RWPE2 (cell line): ENCODE measurements around the gene SIKE1.

Experiments
- ATAC-seq: fragments of 200-7000 bp; cut with Tn5 transposase; 3 replicates; pipeline ENCODE4 v1.9.1; 2021; ENCODE audit warnings: low read depth
- DNase-seq: peaks from one replicate; pipeline ENCODE4 v3.0.0-alpha.2; 2020; ENCODE audit warnings: low spot score
- H3K27ac ChIP-seq: fragments of 450-650 bp; 2 replicates; pipeline ENCODE4 v1.5.1; 2017; ENCODE audit warnings: mild to moderate bottlenecking; ENCODE audit not compliant: poor library complexity, severe bottlenecking
- H3K27me3 ChIP-seq: fragments of 250-450 bp; sonication (Bioruptor Pico); 2 replicates; pipeline ENCODE4 v1.5.1; 2021; ENCODE audit warnings: mild to moderate bottlenecking, moderate library complexity; ENCODE audit not compliant: insufficient read depth, poor library complexity, severe bottlenecking
- H3K36me3 ChIP-seq: fragments of 250-450 bp; sonication (Bioruptor Pico); 2 replicates; pipeline ENCODE4 v1.5.1; 2020; ENCODE audit warnings: low read depth, mild to moderate bottlenecking, moderate library complexity
- H3K4me1 ChIP-seq: fragments of 250-450 bp; sonication (Bioruptor Pico); 2 replicates; pipeline ENCODE4 v1.5.1; 2021; ENCODE audit warnings: mild to moderate bottlenecking, moderate library complexity; ENCODE audit not compliant: insufficient read depth, poor library complexity, severe bottlenecking
- H3K4me3 ChIP-seq: fragments of 250-450 bp; sonication (Bioruptor Pico); 2 replicates; pipeline ENCODE4 v1.5.1; 2021; ENCODE audit warnings: mild to moderate bottlenecking, moderate library complexity; ENCODE audit not compliant: severe bottlenecking
- H3K9me3 ChIP-seq: fragments of 250-450 bp; sonication (Bioruptor Pico); 2 replicates; pipeline ENCODE4 v1.5.1; 2021; ENCODE audit warnings: mild to moderate bottlenecking, moderate library complexity; ENCODE audit not compliant: severe bottlenecking
- TF ChIP-seq, protein P1 (sequence below): fragments of 450-650 bp; IDR thresholded peaks from one replicate; pipeline ENCODE4 v1.5.1; 2017; ENCODE audit warnings: mild to moderate bottlenecking, moderate library complexity; ENCODE audit not compliant: poor library complexity, severe bottlenecking

The SIKE1 gene

DNA sequence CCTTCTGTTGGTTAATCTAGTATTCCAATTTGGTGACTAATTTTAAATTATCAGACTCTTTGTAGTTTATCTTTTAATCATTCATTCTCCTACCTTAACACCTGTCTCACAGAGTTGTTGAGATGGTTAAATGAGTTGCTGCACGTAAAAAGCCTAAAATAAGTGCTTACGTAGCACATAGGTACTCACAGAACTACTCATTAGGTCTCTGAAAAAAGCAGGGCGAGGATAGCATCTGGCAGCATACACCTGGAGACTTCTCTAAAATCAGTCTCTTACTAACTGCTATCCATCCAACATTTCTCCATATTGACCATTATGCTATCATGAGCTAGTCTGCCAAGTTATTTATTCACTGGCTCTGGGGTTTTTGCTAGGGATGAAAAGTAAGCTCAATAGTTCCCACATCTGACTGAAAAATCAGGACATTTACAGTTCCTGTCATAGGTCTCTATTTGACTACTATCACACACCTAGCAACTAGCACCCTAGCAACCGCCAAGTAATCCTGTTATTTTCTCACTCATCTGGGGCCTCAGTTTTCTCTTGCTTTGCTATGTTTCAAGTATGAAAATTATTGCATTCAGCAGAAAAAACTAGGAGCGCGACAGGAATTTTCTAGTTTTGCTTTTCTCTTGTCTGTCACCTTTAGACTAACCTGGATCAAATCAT lies 33.9 kb downstream of the SIKE1 start:
- no peak for ATAC-seq
- no peak overlapping the region for H3K4me3 ChIP-seq
- no peak overlapping the region for H3K27ac ChIP-seq
- H3K36me3 ChIP-seq, result peaks cover 97% of the 10 kb centered on the region
- no peaks in the 10 kb centered on the region for H3K27me3 ChIP-seq
- peaks cover 8% of the 10 kb centered on the region for H3K4me1 ChIP-seq
- DNase-seq, result no peak
- no peaks in the 10 kb centered on the region for H3K9me3 ChIP-seq
- TF ChIP-seq, protein P1, sequence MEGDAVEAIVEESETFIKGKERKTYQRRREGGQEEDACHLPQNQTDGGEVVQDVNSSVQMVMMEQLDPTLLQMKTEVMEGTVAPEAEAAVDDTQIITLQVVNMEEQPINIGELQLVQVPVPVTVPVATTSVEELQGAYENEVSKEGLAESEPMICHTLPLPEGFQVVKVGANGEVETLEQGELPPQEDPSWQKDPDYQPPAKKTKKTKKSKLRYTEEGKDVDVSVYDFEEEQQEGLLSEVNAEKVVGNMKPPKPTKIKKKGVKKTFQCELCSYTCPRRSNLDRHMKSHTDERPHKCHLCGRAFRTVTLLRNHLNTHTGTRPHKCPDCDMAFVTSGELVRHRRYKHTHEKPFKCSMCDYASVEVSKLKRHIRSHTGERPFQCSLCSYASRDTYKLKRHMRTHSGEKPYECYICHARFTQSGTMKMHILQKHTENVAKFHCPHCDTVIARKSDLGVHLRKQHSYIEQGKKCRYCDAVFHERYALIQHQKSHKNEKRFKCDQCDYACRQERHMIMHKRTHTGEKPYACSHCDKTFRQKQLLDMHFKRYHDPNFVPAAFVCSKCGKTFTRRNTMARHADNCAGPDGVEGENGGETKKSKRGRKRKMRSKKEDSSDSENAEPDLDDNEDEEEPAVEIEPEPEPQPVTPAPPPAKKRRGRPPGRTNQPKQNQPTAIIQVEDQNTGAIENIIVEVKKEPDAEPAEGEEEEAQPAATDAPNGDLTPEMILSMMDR, result no peak

DNA sequence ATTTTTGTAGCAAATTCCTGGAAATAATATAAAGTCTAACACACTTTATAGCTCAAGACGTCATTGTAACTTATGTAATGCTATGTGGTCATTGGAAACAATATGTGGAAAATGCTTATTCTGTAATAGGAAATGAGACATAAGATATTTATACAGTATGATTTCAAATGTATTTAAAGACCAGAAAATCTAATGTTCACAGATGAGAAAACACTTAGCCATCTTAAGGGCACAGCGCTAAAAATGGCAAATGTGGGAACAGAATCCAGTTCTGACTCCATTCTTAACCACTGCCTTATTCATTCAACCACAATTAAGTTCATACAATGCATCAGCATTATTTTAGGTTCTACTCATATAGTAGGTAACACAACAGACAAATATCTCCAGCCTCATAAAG lies 35.2 kb downstream of the SIKE1 start:
- Histone ChIP-seq H3K4me1 (no peaks in the 10 kb centered on the region), H3K36me3 (peaks cover 100% of the 10 kb centered on the region), H3K27me3 (no peaks in the 10 kb centered on the region), H3K4me3 (no peak overlapping the region), H3K9me3 (no peaks in the 10 kb centered on the region), H3K27ac (no peak overlapping the region)
- no peak for ATAC-seq
- TF ChIP-seq, protein P1, result no peak
- no peak for DNase-seq

DNA sequence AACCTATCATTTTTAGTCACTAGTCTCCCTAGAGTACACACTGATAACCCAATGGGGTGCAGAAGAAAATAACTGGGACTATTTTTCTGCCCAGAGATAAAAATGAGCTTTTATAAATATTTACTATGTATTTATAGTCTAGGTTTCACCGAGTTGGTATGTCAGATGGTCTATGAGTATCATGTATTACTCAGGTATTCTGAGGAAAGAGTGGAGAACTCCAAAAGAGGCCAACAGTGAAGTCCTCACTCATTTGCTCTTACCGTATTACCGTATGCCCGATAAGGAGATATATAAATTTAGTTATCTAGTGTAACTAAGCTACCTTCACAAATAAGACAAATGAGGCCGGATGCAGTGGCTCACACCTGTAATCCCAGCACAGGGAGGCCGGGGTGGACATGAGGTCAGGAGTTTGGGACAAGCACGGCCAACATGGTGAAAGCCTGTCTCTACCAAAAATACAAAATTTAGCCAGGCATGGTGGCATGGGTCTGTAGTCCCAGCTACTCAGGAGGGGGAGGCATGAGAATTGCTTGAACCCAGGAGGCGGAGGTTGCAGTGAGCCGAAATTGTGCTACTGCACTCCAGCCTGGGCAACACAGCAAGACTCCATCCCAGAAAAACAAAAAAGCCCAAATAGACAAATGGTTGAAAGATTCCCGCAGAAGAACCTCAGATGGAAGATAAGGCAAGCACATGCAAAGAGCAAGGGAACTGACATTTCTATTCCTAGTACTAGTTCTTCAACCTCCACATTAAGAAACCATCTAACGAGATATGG lies 38.3 kb downstream of the SIKE1 start:
- H3K4me3 ChIP-seq, result no peak overlapping the region
- no peaks in the 10 kb centered on the region for H3K9me3 ChIP-seq
- H3K27me3 ChIP-seq, result no peaks in the 10 kb centered on the region
- TF ChIP-seq, protein P1, result no peak
- peaks cover 97% of the 10 kb centered on the region for H3K36me3 ChIP-seq
- ATAC-seq (no peak), DNase-seq (no peak)
- no peak overlapping the region for H3K27ac ChIP-seq
- no peaks in the 10 kb centered on the region for H3K4me1 ChIP-seq

DNA sequence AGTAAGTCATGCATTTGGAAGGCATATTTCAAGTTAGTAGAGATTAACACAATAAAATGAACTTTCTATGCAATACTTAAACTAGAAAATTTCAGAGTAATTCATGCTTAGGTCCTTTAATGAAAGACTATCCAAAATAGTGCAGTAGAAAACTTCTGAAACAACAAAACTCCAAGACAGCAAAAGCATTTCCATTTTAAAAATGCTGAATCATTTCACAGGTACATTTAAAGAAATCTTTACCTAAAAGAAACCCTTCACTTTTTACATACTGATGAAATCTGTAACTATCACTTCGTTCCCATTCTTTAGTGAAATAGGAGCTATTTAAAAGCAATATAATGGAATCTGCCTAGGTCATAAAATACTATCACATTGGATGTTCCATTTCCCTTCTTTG lies 40.2 kb downstream of the SIKE1 start:
- no peak overlapping the region for H3K27ac ChIP-seq
- H3K4me1 ChIP-seq, result no peaks in the 10 kb centered on the region
- H3K9me3 ChIP-seq, result no peaks in the 10 kb centered on the region
- ATAC-seq (no peak), DNase-seq (no peak)
- no peak overlapping the region for H3K4me3 ChIP-seq
- H3K27me3 ChIP-seq, result no peaks in the 10 kb centered on the region
- TF ChIP-seq, protein P1, result no peak
- peaks cover 97% of the 10 kb centered on the region for H3K36me3 ChIP-seq
